Measurements from ENCODE around the gene ELOVL1.
A peak's percentile ranks its signal among the peaks of the same experiment; 100 is the strongest.

ELOVL1 gene

GRCh38 chr1:43331688-43332087 lies 36.1 kb downstream of the ELOVL1 start:
- no peak for DNase-seq (ENCODE audit: extremely low read depth in 1 of 2, low read depth in 1 of 2)

DNA sequence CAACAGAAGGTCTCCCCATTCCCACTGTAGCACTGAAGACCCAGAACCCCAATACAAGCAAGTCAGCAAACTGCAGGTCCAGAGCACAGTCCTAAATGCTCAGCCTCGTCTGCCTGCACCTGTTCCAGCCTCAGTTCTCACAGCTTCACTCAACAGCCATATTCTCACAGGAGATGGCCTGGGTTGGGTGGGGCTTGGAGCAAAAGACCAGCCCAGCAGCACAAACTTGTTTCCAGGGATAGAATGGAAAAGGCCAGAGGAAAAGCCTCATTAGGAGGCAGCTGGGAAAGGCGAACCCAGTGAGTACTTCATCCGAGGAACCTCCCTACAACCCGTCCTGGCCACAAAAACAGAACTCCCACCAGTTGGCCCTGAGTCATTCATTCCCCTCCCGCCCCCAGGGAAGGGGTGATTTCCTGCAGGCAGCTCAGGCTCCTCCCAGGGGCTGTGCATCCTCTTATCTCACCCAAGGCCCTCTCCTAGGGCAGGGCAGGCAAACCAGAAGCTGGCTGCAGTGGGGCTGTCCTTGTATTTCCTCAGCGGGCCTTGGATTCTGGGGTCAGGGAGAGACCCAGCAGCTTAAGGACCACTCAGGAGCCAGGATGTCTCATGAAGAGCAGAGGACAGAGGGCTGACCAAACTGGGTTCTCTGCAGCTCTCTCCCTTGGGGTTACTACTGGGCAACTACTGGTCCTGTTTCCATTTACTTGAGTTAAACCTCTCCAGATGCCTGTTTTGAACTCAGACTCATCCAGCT lies 37.6 kb downstream of the ELOVL1 start:
- peak; percentile 40 to 63 for DNase-seq (ENCODE audit: extremely low read depth in 1 of 2, low read depth in 1 of 2)

- DNase-seq (ENCODE audit: extremely low read depth in 1 of 2, low read depth in 1 of 2), result no peak
These were observed 40.1 kb downstream of the ELOVL1 start for GRCh38 chr1:43327549-43328292.

DNA sequence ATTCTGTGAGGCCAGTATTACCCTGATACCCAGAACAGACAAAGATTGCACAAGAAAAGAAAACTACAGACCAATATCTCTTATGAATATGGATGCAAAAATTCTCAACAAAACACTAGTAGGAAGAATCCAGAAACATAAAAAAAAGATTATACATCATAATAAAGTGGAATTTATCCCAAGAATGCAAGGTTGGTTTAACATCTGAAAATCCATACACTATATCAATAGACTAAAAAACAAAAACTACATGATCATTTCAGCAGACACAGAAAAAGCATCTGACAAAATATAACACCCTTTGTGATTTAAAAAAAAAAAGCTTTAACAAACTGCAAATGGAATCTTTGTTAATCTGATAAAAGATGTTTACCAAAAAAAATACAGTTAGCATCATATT lies 42.4 kb downstream of the ELOVL1 start:
- no peak for DNase-seq (ENCODE audit: extremely low read depth in 1 of 2, low read depth in 1 of 2)

- no peak for DNase-seq (ENCODE audit: extremely low read depth in 1 of 2, low read depth in 1 of 2)
These were observed 43.0 kb downstream of the ELOVL1 start for GRCh38 chr1:43324810-43325209.

DNA sequence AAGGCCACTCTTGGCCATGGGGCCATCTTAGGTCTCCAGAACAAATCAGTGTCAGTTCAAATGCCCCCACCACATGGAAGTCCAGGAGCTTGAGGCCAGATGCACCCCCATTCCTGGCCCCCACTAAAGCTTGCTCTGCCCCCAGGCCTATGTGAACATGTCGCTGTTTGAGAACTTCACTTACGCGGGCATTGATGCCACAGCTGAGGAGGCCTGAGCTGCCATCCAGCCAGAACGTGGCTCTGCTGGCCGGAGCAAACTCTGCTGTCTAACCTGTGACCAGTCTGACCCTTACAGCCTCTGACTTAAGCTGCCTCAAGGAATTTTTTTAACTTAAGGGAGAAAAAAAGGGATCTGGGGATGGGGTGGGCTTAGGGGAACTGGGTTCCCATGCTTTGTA lies 45.3 kb downstream of the ELOVL1 start:
- DNase-seq (ENCODE audit: extremely low read depth in 1 of 2, low read depth in 1 of 2), result no peak

- no peak for DNase-seq (ENCODE audit: extremely low read depth in 1 of 2, low read depth in 1 of 2)
These were observed 46.4 kb downstream of the ELOVL1 start for GRCh38 chr1:43321331-43321891.

DNA sequence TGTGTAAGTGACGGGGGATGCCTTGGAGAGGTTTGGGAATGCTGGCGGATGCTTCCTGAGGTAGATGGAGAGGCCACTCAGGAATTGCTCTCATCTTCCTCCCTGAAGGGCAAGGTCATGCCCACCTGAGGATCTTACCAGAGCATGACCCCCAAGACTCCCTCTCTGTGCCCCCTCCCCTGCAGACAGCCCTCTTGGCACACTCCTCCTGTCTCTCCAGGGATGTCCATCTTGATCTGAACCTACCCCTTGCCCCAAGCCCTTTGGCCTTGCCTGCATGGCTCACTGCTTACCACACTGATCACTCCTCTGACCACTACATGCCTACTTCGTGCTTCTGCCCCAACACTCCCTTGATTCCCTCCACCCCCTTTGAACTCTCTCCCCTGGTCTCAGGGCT lies 48.0 kb downstream of the ELOVL1 start:
- no peak for DNase-seq (ENCODE audit: extremely low read depth in 1 of 2, low read depth in 1 of 2)

DNA sequence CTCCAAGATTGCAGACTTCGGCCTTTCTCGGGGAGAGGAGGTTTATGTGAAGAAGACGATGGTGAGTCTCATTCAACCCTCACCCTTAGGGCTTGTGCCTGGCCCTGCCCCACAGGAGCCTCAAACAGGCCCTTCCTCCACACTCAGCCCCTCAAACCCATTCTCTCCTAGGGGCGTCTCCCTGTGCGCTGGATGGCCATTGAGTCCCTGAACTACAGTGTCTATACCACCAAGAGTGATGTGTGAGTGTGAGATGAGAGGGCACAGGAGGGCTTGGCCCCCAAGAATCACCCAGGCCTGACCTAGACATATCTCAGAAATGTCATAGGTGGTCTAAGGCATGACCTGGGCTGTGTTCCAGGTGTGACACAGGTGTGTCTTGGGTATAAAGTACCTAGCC lies 48.5 kb downstream of the ELOVL1 start:
- DNase-seq (ENCODE audit: extremely low read depth in 1 of 2, low read depth in 1 of 2), result no peak

DNA sequence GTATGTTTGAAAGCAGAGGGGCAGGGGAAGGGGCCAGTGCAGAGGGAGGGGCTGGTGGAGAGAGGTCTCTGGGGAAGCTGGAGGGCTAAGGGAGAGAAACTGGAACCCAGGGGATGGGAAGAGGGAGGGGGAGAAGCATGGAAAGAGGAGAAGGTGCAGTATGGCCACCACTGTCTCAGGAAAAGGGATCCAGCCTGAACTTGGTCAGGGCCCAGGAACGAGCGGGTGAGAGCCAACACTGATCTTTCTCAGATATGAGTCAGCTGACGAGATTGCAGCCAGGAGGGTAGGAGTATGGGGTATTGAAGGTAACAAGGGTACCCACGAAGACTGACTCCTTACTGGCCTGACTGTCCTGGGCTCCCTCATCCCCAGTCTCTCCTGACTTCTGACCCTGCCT lies 49.0 kb downstream of the ELOVL1 start:
- no peak for DNase-seq (ENCODE audit: extremely low read depth in 1 of 2, low read depth in 1 of 2)

DNA sequence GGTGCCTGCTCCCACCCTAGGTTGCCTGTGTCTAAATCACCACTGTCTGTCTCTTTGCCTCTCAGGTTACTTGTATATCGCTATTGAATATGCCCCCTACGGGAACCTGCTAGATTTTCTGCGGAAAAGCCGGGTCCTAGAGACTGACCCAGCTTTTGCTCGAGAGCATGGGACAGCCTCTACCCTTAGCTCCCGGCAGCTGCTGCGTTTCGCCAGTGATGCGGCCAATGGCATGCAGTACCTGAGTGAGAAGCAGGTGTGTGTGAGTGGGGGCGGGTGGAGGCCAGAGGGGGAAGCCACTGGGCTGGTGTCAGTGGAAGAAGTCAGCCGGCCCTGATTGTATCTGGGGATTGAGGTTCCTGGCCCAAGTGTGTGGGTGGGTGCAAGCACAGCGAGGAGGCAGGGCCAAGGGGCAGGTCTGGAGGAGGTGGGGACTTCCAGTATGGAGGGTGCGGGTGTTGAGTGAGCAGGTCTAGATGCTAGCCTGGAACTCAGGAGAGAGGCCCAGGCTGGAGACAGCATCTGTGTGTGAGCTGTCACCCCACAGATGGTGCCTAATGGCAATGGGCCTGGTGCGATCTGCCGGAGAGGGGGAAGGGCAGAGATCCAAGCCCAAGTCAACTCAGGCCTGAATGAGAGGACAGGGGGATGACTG lies 49.9 kb downstream of the ELOVL1 start:
- DNase-seq (ENCODE audit: extremely low read depth in 1 of 2, low read depth in 1 of 2), result no peak

DNA sequence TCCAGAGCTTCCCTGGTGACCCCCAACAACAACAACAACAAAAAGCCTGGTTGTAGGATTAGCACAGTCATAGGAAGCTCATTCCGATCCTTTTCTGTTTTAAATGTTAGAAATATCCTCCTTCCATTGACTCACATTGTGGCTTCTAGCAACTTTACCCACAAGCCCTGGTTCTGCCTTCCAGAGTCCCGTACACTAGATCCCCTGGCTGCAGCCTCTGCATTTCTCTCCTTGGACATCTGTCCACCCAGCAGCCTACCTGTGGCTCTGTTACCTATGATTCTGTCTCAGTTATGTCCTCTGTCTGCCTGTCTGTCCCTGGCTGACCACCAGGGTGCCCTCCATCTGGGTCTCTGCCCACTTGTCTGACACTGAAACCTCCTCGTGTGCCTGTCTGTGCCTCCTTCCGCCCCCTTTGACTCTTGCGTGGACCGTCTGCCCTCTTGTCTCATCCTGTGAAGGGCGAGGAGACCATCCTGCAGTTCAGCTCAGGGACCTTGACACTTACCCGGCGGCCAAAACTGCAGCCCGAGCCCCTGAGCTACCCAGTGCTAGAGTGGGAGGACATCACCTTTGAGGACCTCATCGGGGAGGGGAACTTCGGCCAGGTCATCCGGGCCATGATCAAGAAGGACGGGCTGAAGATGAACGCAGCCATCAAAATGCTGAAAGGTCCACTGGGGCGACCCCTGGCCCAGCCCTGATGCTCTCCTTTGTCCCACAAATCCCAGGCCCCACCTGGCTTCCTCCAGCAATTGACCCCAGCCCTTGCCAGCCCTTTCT lies 50.9 kb downstream of the ELOVL1 start:
- no peak for DNase-seq (ENCODE audit: extremely low read depth in 1 of 2, low read depth in 1 of 2)

GRCh38 chr1:43315963-43316737 lies 51.7 kb downstream of the ELOVL1 start:
- no peak for DNase-seq (ENCODE audit: extremely low read depth in 1 of 2, low read depth in 1 of 2)

DNA sequence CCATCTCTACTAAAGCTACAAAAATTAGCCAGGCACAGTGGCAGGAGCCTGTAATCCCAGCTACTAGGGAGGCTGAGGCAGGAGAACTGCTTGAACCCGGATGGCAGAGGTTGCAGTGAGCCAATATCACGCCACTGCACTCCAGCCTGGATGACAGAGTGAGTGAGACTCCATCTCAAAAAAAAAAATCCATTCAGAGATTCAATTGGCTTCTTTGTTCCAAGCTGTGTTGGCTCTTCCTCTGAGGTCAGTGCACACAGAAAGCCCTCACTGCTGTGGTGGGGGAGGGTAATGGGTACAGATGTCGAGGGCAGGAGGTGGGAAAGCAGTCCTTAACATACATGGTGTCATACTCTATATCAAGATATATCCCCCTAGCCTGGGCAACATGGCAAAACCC lies 52.3 kb downstream of the ELOVL1 start:
- DNase-seq (ENCODE audit: extremely low read depth in 1 of 2, low read depth in 1 of 2), result no peak

DNA sequence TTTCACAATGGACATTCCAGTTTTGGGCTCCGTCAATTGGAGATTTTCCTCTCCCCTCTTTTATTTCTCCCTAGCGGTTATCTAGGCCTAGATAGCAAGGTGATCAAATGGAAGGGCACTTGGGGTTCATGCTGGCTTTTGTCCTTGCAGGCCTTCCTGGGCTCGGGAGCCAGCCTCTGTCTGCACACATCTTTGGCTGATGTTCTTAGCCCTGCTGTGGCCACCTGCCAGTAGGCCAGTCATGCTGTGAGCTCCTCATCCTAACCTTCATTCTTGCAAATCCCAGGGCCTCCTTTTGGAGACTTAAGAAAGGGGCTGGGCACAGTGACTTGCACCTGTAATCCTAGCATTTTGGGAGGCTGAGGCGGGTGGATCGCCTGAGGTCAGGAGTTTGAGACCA lies 53.6 kb downstream of the ELOVL1 start:
- DNase-seq (ENCODE audit: extremely low read depth in 1 of 2, low read depth in 1 of 2), result no peak

DNA sequence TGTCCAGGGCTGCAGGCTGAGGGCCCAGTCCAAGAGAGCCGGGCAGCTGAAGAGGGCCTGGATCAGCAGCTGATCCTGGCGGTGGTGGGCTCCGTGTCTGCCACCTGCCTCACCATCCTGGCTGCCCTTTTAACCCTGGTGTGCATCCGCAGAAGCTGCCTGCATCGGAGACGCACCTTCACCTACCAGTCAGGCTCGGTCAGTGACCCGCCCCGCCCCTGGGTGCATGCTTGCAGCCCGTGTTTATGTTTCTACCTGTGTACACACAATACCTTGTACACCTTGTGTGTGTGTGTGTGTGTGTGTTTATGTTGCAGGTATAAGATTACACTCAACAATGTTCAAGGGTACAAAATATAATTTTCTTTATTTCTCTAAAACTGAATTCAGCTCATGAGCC lies 54.0 kb downstream of the ELOVL1 start:
- DNase-seq (ENCODE audit: extremely low read depth in 1 of 2, low read depth in 1 of 2), result no peak

Measured in stimulated activated CD8-positive, alpha-beta memory T cell treated with anti-CD3 and anti-CD28 coated beads, Interleukin-7, amount 100 ng/mL, for 48 hours (primary cell).